ENCODE results near the gene MPV17L2.

DNA sequence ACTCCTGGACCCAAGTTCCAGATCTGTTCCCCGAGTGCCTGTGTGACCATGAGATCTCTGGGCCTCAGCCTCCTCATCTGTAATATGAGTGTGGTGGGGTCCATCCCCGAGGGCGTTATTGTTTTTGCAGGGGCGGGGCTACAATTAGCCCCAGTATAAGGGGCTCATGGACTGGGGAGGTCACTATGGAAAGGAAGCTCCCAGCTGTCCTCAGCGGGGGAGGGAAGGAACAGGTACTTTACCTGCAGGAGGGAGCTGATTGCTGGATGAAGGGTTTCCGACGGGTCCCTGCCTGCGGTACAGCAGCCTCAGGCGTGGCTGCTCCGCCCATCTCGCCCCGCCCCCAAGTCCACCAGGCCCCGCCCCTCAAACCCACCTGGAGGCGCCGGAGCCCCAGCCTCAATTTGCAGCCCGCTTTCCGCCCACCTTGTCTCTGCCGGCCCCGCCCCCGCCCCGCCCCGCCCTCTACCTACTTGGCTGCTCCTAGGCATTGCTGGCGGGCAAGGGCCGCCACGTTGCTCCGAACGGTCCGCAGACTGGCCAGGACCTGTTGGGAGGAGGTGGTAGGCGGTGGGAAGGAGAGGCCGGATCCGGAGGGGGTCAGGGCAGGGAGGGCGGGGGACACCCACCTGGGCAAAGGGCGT lies 27.7 kb downstream of the MPV17L2 start:
- TF ChIP-seq, protein P1, sequence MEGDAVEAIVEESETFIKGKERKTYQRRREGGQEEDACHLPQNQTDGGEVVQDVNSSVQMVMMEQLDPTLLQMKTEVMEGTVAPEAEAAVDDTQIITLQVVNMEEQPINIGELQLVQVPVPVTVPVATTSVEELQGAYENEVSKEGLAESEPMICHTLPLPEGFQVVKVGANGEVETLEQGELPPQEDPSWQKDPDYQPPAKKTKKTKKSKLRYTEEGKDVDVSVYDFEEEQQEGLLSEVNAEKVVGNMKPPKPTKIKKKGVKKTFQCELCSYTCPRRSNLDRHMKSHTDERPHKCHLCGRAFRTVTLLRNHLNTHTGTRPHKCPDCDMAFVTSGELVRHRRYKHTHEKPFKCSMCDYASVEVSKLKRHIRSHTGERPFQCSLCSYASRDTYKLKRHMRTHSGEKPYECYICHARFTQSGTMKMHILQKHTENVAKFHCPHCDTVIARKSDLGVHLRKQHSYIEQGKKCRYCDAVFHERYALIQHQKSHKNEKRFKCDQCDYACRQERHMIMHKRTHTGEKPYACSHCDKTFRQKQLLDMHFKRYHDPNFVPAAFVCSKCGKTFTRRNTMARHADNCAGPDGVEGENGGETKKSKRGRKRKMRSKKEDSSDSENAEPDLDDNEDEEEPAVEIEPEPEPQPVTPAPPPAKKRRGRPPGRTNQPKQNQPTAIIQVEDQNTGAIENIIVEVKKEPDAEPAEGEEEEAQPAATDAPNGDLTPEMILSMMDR (IDR thresholded peaks at IDR 0.05), result no peak
- no peak for TF ChIP-seq POLR2A (IDR thresholded peaks at IDR 0.05)

Measured in thyroid gland (tissue), 4 donors.